Activated CD8-positive, alpha-beta memory T cell treated with anti-CD3 and anti-CD28 coated beads for 24 hours (primary cell): Measurements from ENCODE around the gene BRINP3.

Experiments
- DNase-seq: peaks from one replicate; pipeline ENCODE4 v3.0.0-alpha.2; 2020

BRINP3 gene

DNA sequence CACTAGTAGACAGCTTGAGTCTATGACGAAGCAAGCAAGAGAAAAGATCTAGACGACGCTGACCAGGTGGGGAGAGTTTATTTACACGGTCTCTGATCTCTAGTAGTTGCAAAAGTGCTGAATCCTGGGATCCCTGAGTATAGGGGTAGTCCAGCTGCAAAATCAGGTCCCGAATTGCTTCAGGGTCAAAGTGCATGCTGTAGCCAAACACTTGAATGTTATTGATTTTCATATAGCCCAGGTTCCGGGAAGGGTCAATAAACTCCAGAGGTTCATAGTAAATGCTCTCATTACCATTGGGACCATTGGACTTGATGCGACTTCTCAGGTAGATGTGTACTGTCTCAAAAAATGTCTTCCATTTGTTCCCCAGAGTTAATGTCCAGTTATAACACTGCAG lies 379.6 kb downstream of the BRINP3 start:
- no peak for DNase-seq

DNA sequence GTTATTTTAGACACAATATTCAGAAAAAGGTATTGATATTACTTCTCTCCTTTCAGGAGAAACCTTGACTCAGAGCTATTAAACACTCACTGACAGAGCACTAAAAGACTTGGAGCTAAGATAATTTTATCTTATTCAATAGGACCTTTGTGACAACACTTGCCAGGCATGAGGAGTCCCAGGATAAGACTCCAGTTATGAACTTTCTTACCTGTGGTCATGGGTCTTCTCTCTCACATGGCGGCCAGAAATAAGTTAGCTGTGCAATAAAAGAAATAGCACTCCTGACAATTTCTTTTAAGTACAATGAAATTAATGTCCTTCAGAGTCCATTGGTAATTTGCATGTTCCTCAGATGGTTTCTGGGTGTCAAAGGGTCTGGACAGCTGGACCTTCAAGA lies 382.1 kb downstream of the BRINP3 start:
- no peak for DNase-seq

DNA sequence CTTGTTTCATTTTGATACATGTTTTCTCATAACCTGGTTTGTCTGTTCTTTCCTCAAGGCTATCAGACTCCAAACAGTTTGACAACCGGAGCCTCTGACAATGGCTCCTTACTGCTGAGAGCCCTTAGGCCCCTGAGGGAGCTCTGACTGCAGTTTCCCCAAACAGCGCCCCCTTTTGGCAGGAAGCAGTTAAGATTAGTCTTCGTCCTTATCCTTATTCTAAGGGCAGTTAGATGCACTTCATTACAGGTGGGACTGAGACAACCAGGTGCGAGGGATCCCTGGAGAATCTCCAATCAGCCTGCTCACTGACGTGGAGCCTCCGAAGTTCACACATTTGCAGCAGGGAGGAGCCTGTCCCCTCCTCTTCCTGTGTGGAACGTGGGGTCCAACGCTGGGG lies 393.1 kb downstream of the BRINP3 start:
- DNase-seq = no peak

DNA sequence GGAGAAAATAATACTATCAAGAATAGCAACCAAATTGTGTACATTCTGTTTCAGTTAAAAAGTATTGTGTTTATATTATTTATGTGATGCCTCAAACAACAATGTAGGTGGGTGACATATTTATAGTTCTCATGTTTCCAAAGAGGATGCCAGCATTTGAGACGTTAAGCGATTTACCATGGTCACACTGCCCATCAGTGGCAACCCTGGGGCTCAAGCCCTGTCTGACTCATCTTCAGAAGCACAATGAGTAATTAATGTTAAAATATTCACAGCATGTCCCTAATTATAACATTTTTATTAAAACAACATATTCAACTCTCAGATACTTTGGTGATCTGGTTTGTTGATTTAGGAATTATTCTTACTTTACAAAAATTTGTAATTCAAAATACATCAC lies 409.4 kb downstream of the BRINP3 start:
- no peak for DNase-seq

DNA sequence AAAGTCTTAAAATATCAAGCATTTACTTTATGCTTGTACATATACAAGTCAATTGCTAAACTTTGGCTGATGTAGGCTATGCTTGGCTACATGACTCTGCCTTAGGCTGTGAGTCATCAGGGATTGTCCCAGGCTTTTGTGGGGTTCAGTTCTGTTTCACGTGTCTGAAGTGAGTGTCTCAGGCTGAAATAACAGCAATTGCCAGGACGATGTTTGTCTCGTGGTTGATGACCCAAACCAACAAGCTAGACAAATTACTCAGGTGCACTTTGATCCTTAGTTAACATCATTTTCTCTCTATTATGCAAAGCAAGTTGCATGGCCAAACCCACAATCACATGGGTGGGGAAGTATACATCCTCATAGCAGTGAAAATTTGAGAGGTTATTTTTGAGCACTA lies 410.1 kb downstream of the BRINP3 start:
- no peak for DNase-seq

DNA sequence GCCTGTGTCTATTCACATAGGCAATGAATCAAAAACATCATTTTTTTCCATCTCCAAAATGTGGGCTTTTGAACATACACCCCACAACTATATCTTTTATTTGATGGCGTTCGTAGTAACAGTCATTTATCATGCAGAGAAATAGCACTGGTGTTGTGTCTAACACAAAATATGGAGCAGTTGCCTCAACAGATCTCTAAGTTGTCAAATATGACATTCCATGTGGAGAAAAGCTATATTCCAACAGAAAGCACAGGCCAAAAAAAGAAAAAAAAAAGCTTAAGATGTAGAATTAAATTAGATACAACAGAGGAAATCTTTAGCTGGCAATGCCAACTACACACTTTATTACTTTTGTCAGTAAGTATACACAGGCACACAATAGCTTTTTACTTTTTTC lies 411.7 kb downstream of the BRINP3 start:
- DNase-seq = no peak

DNA sequence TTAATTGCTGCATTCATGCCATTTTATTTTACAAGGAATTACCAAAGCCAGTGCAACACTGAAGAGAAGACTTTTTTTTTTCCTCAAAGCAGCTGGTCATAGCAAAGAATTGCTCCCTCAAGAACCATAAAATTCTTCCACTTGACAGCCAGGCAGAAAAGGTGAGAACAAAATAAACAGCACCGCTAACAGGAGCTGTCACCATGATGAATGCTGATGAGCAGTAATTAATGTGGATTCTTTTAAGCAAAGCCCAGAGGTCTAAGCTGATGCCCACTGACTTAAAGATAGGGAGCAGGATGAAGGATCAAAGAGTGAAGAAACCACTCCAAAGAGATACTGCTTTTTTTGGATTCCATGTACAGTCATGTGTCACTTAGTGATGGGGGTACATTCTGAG lies 428.4 kb downstream of the BRINP3 start:
- DNase-seq = no peak
